Stimulated activated CD4-positive, alpha-beta T cell treated with anti-CD3 and anti-CD28 coated beads, Interleukin-15, amount 100 ng/mL, for 24 hours (primary cell): ENCODE measurements around the gene CD59.
"Not testable (repeated sequence)": the region's sequence is repeated elsewhere in the genome, so short reads cannot be mapped to it uniquely, and the experiment has no call there.

ENCODE experiments used
- DNase-seq: peaks from one replicate; pipeline ENCODE4 v3.0.0-alpha.2; 2020

The CD59 gene

GRCh38 chr11:33713151-33713855 is 22.9 kb downstream of the CD59 start:
- no peak for DNase-seq

GRCh38 chr11:33712436-33712835 is 23.8 kb downstream of the CD59 start:
- no peak for DNase-seq

GRCh38 chr11:33709466-33709865 is 26.8 kb downstream of the CD59 start:
- DNase-seq, result no peak

- no peak for DNase-seq
These were observed 27.2 kb downstream of the CD59 start for GRCh38 chr11:33708985-33709384.

- DNase-seq, result not testable (repeated sequence)
These were observed 28.4 kb downstream of the CD59 start for GRCh38 chr11:33707831-33708230.

- DNase-seq, result no peak
These were observed 29.3 kb downstream of the CD59 start for GRCh38 chr11:33706966-33707365.

GRCh38 chr11:33706546-33706945 is 29.7 kb downstream of the CD59 start:
- no peak for DNase-seq

- no peak for DNase-seq
These were observed 31.8 kb downstream of the CD59 start for GRCh38 chr11:33704240-33705002.

- DNase-seq, result no peak
These were observed 32.4 kb downstream of the CD59 start for GRCh38 chr11:33703788-33704187.

GRCh38 chr11:33703234-33703633 is 33.0 kb downstream of the CD59 start:
- DNase-seq, result no peak

- no peak for DNase-seq
These were observed 34.7 kb downstream of the CD59 start for GRCh38 chr11:33701302-33702230.

- DNase-seq, result peak; percentile 96
These were observed 35.5 kb downstream of the CD59 start, which contains the start of gene C11orf91 for GRCh38 chr11:33700502-33701271. C11orf91 (minus strand) TSS chr11:33700826; CDS start chr11:33700740, 86 bp downstream.

- no peak for DNase-seq
These were observed 36.1 kb downstream of the CD59 start for GRCh38 chr11:33700063-33700501.

GRCh38 chr11:33699515-33700062 is 36.6 kb downstream of the CD59 start:
- no peak for DNase-seq

- DNase-seq, result no peak
These were observed 37.3 kb downstream of the CD59 start for GRCh38 chr11:33698921-33699320.

GRCh38 chr11:33697997-33698396 is 38.2 kb downstream of the CD59 start:
- DNase-seq, result no peak

- DNase-seq, result no peak
These were observed 39.1 kb downstream of the CD59 start for GRCh38 chr11:33696931-33697638.

GRCh38 chr11:33696411-33696810 is 39.8 kb downstream of the CD59 start:
- DNase-seq, result no peak

- no peak for DNase-seq
These were observed 41.1 kb downstream of the CD59 start for GRCh38 chr11:33695051-33695566.

- DNase-seq, result no peak
These were observed 41.7 kb downstream of the CD59 start for GRCh38 chr11:33694346-33695050.
